NCI-H2227 treated with DMSO at 0.1 percent for 48 hours (cell line): ENCODE data around the gene NHLRC4.

Experiments
- DNase-seq: peaks from one replicate; lab custom pipeline; 2025; lab: John Stamatoyannopoulos, UW

NHLRC4 gene

DNA sequence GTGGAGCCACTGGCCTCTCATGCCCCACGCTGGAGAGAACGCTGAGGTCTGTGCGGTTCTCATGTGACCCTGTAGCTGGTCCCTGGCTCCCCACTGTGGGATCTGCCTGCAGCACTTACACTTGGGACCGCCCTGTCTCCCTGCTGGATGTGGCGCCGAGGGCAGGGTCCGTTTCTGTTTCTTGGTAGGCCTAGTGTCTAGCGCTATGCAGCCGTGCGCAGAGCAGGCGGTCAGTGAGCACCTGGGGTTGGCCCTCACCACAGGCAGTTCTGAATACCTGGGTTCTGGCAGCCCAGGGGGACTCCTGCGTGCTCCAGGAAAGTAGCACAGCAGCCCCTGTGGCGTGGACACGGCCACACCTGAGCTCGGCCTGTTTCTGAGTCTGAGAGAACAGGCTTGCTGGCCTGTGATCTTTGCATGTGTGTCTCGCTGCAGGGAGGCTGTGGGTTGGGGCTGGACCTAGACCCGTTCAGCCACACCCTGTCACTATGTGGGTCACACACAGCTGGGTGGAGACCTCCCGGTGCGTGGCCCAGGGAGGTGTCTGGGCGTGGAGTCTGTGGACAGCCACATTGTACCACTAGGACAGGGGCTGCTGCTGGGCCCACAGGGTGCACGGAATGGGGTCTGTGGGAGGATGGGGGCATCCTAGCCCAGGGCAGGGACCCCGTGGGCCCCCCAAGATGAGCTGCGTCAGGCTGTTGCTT, 36.5 kb upstream of the NHLRC4 start:
- DNase-seq: no peak

DNA sequence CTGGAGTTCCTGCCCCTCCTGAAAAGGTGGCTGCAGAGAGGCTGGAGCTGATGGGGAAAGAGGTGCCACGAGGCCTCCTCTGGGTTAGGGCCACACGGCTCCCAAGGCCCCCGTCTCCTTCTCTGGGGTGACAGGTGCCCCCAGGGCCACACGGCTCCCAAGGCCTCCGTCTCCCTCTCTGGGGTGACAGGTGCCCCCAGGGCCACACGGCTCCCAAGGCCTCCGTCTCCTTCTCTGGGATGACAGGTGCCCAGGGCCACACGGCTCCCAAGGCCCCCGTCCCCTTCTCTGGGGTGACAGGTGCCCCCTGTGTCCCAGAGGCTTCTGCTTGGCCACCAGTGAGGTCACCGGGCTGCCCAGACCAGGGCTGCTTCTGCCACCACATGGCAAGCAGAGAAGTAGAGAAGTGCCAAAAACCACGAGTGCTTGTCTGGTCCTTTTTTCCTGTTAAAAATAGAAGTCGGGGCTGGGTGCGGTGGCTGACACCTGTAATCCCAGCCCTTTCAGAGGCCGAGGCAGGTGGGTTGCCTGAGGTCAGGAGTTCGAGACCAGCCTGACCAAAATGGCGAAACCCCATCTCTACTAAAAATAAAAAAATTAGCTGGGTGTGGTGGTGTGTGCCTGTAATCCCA, 35.2 kb upstream of the NHLRC4 start:
- DNase-seq: no peak

DNA sequence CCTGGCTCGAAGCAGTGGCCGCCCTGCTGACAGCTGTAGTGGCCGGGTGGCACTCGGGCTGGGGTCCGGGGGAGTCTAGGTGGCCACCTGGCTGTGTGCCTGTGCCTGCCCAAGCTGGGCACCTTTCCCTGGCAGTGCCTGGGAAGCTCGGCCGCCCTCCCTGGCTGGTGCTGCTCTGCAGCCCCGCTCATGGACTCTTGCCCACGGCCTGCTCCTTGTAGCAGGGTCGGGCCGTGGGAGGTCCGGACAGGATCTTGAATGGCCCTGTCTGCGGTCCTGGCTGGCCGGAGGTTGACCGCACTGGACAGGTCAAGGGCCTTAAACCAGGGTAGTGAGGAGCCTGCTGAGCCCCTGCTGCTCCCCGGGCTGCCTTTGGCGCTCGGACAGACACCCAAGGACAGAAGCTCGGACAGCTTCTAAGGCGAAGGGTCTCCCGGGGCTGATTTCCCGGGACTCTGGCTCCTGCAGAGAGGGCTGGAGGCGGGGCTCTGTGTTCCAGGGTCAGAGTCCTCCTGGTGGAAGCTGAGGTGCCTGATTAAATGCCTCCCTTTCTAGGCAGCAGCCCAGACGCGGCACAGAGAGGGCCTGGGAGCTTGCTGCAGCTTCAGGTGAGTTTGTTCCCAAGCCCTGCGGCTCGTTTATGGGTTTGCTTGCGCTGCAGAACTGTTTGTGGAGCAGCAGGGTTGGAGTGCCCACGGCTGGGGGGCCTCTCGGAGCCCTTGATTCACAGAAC, 33.2 kb upstream of the NHLRC4 start:
- no peak for DNase-seq

DNA sequence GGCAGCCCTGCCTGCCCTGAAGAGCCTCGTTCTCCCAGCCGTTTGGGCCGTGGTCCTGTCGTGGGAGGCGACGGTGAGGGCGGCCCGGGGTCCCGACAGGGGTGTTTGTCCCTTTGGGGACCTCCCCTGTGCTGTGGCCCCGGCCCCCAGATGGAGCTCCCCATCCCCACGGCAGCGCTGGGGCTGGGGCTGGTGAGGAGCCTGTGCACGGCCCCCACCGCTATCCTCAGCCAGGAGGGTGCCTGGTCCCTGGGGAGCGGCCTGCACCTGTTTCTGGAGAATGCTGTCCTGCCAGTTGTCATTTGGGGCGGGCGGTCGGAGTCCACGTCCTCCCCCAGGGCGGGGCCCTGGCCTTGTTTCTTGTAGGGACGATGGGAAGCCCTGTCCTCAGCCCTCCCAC, 32.7 kb upstream of the NHLRC4 start:
- DNase-seq: no peak

DNA sequence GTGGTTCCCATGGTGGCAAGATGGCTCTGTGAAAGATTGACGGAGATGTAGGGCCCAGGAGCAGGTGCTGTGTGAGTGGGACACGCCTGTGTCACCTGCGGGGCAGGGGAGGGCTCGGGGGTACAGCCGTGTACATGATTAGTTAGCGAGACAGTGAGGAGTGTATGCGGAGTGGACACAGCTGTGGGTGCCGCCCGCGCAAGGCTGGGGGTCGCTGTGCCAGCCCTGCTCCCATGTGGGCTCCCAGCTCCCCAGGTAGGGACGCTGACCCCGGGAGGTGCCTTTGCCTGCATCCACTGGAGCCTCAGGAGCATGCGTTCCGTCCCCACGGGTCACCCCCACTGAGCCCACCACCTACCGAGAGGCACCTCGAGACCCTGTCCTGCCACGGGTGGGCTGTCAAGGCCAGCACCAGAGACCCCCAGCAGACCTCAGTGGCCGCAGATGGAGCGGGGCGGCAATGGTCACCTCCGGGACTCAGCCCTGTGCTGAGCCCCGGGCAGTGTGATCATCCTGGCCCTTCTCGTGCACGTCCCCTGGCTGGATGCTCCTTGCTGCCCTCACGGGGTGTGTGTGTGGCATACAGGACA, 31.9 kb upstream of the NHLRC4 start:
- DNase-seq: no peak

DNA sequence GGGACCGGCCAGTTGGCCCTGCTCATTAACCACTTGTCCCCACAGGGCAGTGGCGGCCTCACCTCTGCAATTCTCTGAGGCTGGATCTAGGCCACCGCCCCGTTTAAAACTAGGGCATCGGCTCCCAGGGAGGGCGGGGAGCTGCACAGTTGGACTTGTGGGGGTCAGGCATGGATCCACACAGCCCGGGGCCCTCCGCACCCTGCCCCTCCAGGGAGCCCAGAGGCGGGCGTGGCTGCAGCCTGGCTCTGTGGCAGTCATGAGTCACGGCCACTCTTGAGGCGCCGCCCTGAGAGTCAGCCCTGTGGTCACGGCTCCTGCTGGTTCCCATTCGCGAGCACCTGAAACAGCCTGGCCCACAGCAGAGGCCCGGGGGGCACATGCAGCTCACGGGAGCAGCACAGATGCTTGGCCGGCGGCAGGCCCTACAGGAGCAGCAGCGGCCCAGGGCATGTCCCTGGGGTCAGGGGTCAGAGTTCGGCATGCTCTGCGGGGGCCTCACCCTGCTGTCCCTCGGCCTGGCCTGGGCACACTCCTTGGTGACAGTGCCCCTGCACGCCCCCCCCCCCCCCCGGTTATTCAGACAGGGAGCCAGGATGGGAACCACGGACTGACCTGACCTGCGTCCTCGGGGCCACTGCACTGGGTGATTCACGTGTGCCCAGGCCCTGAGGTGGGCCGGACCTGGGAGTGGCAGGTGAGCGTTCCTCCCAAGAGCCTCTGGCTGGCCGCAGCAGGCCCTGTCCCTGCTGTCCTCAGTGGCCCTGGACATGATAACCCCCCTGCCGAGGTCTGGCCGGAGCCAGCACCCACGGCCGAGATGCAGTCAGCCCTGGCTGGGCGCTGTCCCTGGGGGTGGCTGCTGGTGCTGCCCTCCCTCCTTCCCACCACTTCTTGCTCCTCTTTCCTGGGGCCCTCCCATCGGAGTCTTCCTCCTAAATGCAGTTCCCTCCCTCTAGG, 31.1 kb upstream of the NHLRC4 start:
- DNase-seq: no peak

DNA sequence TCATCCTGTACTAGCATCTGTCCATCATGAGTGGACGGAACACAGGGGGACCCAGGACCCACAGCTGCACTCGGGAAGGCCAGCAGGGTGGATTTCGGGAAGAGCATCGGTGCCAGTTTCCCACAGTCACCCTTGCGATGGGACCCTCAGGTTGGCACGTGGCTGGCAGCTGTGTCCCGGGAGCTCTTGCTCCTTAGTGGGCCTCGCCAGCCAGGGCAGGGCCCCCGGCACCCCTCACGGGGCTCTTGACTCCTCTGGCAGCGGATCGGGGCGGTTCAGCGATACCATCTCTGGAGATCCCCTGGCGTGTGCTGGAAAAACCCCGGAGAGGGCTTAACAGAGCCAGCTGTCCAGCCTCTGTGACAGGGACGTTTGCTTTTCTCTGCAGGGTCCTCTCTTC, 30.1 kb upstream of the NHLRC4 start:
- no peak for DNase-seq

DNA sequence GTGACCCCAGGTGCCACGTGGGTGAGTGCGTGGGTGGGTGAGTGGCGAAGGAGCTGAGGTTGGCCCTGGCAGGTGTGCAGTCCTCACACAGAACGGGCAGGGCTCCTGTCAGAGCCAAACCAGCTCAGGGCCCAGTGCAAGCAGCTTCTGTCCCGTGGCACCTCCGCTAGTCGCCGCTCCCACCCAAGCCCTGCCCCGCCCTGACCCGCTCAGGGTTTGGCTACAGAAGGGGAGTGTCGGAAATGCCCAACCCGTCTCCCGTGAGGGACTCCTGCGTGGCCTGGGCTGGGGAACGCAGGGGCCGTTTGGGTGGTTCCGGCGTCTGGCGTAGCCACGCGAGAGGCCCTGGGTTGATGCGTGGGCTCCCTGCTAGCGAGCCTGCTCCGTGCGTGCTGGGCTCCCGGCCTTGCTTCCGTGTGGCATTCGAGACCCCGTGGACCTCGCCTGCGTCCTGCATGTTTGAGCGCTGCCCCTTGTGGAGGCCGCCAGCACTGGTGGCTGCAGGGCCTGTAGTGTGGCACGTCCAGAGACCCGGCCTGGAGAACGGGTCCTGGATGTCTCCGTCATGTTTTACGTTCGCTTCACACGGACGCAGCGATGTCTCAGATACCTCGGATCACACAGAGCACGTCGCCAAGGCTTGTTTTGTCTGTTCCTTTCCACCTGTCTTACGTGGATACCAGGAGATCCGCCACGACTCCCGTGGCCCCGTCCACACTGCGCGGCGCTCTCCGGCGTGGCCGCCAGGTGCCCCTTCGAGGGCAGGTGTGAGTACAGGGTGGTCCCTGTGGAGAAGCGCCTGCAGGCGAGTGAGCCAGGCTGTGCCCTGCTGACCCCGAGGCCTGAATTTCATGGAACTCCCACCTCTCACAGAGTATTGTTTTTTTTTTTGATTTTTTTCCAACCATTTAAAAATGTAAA, 29.1 kb upstream of the NHLRC4 start:
- DNase-seq: no peak

DNA sequence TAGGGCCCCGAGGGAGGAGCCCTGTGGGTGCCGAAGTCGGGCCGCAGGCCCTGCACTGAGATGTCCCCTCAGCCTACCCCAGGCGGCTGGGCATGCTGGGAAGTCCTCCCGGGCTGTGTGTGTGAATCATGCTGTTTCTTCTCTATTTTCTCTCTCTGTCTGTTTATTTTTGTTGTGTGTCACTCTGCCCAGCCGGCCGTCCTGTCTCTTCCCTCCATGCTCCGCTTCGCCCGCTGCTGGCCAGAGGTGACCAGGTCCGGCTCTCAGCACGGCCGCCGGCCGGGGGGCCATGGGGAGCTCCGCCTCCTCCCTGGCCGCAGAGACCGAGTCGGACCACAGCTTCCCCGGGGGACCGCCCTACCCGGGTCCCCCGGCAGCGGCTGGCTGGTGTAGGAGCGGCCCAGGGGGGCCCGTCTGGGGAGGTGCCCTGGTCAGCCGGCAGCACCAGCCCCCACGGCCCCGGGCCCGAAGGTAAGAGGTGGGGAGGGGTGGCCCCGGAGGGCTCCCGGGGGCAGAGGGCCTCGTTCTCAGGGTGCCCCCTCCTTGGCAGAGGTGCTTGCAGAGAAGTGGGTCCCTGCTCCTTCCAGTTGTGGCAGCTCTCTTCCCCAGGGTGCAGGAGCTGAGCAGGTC, 26.8 kb upstream of the NHLRC4 start:
- no peak for DNase-seq

DNA sequence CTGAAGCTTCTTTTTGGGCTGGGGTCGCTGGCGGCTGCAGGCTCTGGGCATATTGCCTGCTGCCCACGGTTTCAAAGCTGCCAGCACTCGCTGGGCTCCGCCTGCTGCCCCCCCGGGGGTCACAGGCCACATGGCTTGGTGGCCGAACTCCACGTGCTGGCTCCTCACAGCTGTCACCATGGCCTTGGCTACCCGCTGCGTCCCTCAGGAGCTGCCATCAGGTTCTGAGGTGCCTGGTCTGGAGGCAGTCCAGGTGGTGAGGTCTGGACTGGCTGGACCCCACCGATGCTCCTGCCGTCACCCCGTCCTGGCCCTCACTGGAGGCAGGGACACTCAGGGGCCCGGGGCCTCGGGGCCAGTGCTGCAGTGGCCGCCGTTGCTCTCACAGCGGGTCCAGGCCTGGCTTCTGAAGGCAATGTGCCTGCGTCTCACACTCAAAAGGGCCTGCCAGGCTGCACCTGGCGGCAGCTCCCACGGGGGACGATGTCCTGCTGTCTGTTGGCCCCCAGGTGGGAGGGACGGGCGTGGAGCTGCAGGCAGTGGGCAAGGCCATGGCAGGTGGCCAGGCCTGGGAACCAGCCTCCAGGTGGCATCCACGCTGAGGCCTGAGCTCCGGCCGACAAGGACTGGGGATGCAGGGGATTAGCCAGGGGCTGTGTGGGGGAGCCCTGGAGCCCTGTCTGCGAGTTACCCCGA, 26.0 kb upstream of the NHLRC4 start:
- no peak for DNase-seq

DNA sequence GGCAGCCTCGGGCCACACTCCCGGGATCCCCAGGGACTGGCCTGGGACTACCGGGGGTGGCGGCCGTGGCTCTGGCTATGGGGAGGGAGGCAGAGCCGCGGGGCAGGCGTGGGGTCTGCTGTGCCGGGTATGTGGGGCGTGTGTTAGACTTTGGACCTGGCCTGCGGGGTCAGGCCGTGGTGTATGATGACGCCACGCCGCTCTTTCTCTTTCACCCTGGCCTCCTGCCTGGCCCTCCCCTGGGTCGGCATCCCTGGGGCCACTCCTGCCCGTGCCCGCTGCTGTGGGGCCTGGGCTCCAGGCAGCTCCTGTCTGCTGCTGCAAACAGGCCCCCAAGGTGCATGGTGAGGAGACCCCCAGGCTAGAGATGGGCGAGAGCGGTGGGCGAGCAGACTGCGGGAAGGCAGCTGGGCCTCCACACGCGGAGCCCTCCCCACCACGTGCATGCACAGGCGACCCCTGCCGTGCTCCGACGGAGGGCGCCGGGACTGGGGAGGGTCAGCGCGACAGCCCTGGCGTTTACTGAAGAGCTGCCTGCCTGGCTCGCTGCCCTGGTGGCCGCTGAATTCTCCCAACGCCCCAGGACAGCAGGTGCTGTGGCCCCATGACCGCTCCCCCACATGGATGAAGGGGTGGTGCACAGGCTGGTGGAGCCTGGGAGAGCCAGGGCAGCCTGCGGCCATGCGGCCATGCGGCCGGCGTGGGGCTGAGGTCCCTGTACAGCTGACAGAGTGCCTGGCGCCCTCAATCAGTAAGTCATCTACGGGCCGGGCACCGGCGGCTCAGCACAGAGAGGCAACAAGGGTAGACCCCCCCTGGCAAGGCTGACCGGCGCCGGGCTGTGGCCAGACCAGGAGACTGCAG, 23.3 kb upstream of the NHLRC4 start:
- DNase-seq: no peak

DNA sequence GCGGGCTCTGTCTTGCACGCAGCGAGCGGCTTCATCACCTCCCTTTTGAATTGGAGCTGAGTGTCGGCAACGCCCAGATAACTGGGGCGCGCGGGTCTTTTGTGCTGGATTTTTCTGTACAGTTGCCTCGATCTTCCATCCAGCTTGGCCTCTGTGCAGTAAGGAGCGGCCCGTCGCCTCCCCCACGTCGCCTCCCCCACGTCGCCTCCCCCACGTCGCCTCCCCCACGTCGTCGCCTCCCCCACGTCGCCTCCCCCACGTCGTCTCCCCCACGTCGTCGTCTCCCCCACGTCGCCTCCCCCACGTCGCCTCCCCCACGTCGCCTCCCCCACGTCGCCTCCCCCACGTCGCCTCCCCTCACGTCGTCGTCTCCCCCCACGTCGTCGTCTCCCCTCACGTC, 22.3 kb upstream of the NHLRC4 start:
- DNase-seq: no peak

DNA sequence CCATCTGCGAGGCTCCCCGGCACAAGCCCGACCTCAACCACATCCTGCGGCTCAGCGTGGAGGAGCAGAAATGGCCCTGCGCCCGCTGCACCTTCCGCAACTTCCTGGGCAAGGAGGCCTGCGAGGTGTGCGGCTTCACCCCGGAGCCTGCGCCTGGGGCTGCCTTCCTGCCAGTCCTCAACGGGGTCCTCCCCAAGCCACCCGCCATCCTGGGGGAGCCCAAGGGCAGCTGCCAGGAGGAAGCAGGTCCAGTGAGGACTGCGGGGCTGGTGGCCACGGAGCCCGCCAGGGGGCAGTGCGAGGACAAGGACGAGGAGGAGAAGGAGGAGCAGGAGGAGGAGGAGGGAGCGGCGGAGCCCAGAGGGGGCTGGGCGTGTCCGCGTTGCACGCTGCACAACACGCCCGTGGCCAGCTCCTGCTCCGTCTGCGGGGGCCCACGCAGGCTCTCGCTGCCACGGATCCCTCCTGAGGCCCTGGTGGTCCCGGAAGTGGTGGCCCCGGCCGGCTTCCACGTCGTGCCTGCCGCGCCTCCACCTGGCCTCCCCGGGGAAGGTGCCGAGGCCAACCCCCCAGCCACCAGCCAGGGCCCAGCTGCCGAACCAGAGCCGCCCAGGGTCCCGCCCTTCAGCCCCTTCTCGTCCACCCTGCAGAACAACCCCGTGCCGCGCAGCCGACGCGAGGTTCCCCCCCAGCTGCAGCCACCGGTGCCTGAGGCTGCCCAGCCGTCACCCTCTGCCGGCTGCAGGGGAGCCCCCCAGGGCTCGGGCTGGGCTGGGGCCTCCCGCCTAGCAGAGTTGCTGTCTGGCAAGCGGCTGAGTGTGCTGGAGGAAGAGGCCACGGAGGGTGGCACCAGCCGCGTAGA, 19.7 kb upstream of the NHLRC4 start:
- DNase-seq: no peak

DNA sequence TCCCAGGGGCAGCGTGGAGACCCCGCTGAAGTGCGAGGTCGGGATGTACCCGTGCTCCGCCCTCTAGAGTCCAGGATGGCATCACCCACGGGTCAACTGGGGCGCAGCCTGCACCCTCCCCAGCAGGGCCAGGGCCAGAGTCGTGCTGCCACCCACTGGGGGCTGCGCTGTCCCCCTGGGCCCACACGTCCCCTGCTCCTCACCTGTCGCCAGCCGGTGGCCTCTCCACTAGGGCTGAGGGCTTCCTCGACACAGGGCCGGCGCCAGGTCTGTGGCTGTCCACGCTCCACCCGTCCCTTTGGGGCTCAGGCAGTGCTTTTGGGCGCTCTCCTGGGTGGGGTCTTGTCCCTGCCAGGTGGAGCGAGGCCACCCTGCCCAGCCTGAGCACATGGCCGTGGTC, 18.2 kb upstream of the NHLRC4 start:
- no peak for DNase-seq

DNA sequence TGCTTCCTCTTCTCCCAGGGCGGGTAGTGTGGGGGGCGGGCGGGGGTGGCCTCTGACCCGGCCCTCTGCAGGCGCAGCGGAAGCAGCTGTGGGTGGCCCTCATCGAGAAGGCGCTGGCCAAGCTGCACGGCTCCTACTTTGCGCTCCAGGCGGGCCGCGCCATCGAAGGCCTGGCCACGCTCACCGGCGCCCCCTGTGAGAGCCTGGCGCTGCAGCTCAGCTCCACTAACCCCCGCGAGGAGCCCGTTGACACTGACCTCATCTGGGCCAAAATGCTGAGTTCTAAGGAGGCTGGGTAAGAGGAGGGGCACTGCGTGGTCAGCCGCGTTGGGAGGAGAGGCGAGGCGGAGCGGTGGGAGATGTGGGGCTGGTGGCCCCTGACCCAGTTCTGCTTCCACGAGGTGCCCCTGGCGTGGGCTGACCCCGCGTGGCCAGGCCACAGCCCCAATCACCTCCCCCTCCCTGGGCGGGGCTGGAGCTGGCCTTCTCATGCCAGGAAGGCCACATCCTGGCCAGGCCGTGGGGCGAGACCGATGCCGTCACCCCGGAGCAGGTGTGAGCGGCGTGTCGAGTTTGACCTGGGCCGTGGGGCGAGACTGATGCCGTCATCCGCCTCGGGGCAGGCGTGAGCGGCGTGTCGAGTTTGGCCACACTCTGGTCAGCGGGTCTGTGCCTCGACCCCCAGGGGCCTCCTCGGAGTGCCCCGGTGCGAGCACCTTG, 17.1 kb upstream of the NHLRC4 start:
- DNase-seq: no peak

DNA sequence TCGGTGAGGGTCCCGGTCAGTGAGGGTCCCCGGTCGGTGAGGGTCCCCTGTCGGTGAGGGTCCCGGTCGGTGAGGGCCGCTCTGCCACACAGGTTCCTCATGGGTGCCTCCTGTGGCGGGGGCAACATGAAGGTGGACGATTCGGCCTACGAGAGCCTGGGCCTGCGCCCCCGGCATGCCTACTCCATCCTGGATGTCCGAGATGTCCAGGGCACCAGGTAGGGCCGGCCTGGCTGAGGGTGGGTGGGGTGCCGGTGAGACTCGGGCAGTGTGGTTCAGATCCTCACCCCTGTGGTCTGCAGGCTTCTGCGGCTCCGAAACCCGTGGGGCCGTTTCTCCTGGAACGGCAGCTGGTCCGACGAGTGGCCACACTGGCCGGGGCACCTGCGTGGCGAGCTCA, 15.6 kb upstream of the NHLRC4 start:
- DNase-seq: no peak

DNA sequence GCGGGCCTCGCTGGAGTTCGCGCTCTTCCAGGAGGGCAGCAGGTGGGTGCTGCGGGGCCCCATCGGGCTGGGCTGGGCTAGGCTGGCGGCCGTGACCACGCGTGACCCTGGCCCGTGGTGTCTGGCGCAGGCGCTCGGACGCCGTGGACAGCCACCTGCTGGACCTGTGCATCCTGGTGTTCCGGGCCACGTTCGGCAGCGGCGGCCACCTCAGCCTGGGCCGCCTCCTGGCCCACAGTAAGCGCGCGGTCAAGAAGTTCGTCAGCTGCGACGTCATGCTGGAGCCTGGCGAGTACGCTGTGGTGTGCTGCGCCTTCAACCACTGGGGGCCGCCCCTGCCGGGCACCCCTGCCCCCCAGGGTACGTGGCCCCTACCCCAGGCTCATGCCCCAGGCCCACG, 14.6 kb upstream of the NHLRC4 start:
- DNase-seq: no peak
